H1 (cell line): ENCODE measurements around the gene PTH2R. TPM values are rescaled to one million over a fixed set of nuclear protein-coding genes. Genes with fewer than 3 reads are reported as not detected.

Source experiments
- CTCF ChIA-PET: fragments of 300-600 bp; sonication (Branson Sonifier 250); formaldehyde crosslinking; loops from one replicate; lab custom pipeline; 2021; ENCODE audit not compliant: partially characterized antibody; lab: Charles Lee
- POLR2A ChIA-PET: fragments of 300-600 bp; sonication (Branson Sonifier 250); formaldehyde crosslinking; loops from one replicate; lab custom pipeline; 2021; ENCODE audit warnings: inconsistent platforms; ENCODE audit not compliant: partially characterized antibody; lab: Charles Lee
- DNase-seq, 2 experiments: peaks; one replicate each; pipeline versions ENCODE4 v3.0.0 to v3.0.0-alpha.2; 2010 to 2022; ENCODE audit warnings: low spot score in 2 of 2, low read depth in 1 of 2, mixed read lengths in 1 of 2
- FAIRE-seq: peaks from 2 replicates; lab custom pipeline; 2011; peaks lifted over from hg19 to GRCh38; lab: Jason Lieb, UNC
- H2AFZ ChIP-seq: 2 replicates; pipeline ENCODE4 v1.8.1; 2012; ENCODE audit warnings: low read length, inconsistent platforms
- H2AK5ac ChIP-seq: 2 replicates; pipeline ENCODE4 v1.6.1; 2013; ENCODE audit warnings: low read depth, low read length
- H2BK120ac ChIP-seq: replicated peaks from 2 replicates; pipeline ENCODE3; 2013; ENCODE audit warnings: low read depth, low read length, inconsistent platforms
- H2BK12ac ChIP-seq: 2 replicates; pipeline ENCODE4 v1.6.1; 2013; ENCODE audit warnings: low read depth, low read length
- H2BK15ac ChIP-seq: 2 replicates; pipeline ENCODE4 v1.6.1; 2013; ENCODE audit warnings: low read length
- H2BK20ac ChIP-seq: 2 replicates; pipeline ENCODE4 v1.6.1; 2013; ENCODE audit warnings: low read length
- H2BK5ac ChIP-seq: 2 replicates; pipeline ENCODE4 v1.6.1; 2013; ENCODE audit warnings: low read depth, low read length
- H3K14ac ChIP-seq: 2 replicates; pipeline ENCODE4 v1.6.1; 2013; ENCODE audit warnings: inconsistent platforms; ENCODE audit not compliant: insufficient read length
- H3K18ac ChIP-seq: 2 replicates; pipeline ENCODE4 v1.6.1; 2013; ENCODE audit warnings: low read length; ENCODE audit errors: extremely low read depth
- H3K23ac ChIP-seq: 2 replicates; pipeline ENCODE4 v1.6.1; 2013; ENCODE audit warnings: inconsistent platforms; ENCODE audit not compliant: insufficient read length
- H3K23me2 ChIP-seq: 2 replicates; pipeline ENCODE4 v1.6.1; 2013; ENCODE audit warnings: low read depth, low read length
- H3K27ac ChIP-seq: 2 replicates; pipeline ENCODE4 v1.6.1; 2011; ENCODE audit warnings: low read depth, low read length, inconsistent platforms
- H3K27me3 ChIP-seq, 4 experiments: replicated peaks in 1 of 4; 1 replicate in 1 of 4; 2 replicates in 3 of 4; pipeline versions ENCODE4 v1.6.1 to v1.8.1; 2011 to 2013; ENCODE audit warnings: low read length in 3 of 4, mild to moderate bottlenecking in 3 of 4, inconsistent platforms in 2 of 4, mixed read lengths in 2 of 4, moderate library complexity in 1 of 4; ENCODE audit not compliant: control insufficient read depth in 3 of 4, insufficient read depth in 3 of 4; ENCODE audit errors: extremely low read depth in 1 of 4
- H3K36me3 ChIP-seq, 4 experiments: 2 replicates each; pipeline versions ENCODE4 v1.6.1 to v1.8.1; 2011 to 2013; ENCODE audit warnings: mild to moderate bottlenecking in 4 of 4, low read length in 3 of 4, moderate library complexity in 2 of 4, control low read depth in 1 of 4, inconsistent platforms in 1 of 4; ENCODE audit not compliant: insufficient read depth in 4 of 4, control insufficient read depth in 2 of 4
- H3K4ac ChIP-seq: replicated peaks from 2 replicates; pipeline ENCODE3; 2013; ENCODE audit warnings: low read length, low read depth, mixed read lengths, inconsistent platforms; ENCODE audit not compliant: insufficient read length
- H3K4me1 ChIP-seq, 4 experiments: replicated peaks in 1 of 4; 1 replicate in 1 of 4; 2 replicates in 3 of 4; pipeline versions ENCODE4 v1.6.1 to v1.8.1; 2011 to 2013; ENCODE audit warnings: low read length in 3 of 4, inconsistent platforms in 2 of 4, mixed read lengths in 1 of 4; ENCODE audit not compliant: insufficient read depth in 4 of 4, control insufficient read depth in 3 of 4
- H3K4me2 ChIP-seq, 2 experiments: 2 replicates each; pipeline versions ENCODE4 v1.6.1 to v1.8.1; 2011 to 2013; ENCODE audit warnings: low read depth in 2 of 2, low read length in 2 of 2, control low read depth in 1 of 2, inconsistent platforms in 1 of 2, mild to moderate bottlenecking in 1 of 2; ENCODE audit not compliant: insufficient read depth in 1 of 2
- H3K4me3 ChIP-seq, 4 experiments: fragments of 200-600, 300-600 bp in 1 of 4; sonication (generic), shearing (Covaris generic), sonication (Bioruptor Twin) in 1 of 4; 2 replicates each; pipeline versions ENCODE4 v1.5.1 to v1.8.1; 2011 to 2016; ENCODE audit warnings: low read length in 4 of 4, low read depth in 3 of 4, control low read depth in 2 of 4, inconsistent platforms in 2 of 4, mild to moderate bottlenecking in 2 of 4, mixed read lengths in 1 of 4, moderate library complexity in 1 of 4; ENCODE audit not compliant: insufficient read depth in 2 of 4; ENCODE audit errors: extremely low read depth in 1 of 4
- H3K56ac ChIP-seq: replicated peaks from 2 replicates; pipeline ENCODE3; 2013; ENCODE audit warnings: low read depth, mild to moderate bottlenecking, mixed read lengths, low read length, inconsistent platforms; ENCODE audit not compliant: insufficient read length
- H3K79me1 ChIP-seq: 2 replicates; pipeline ENCODE4 v1.6.1; 2013; ENCODE audit warnings: low read depth, low read length, control low read depth
- H3K79me2 ChIP-seq, 2 experiments: 2 replicates each; pipeline versions ENCODE4 v1.6.1 to v1.8.1; 2012 to 2013; ENCODE audit warnings: low read length in 2 of 2, mild to moderate bottlenecking in 2 of 2, inconsistent platforms in 1 of 2; ENCODE audit not compliant: insufficient read depth in 2 of 2, control insufficient read depth in 1 of 2
- H3K9ac ChIP-seq, 4 experiments: replicated peaks in 1 of 4; 1 replicate in 1 of 4; 2 replicates in 3 of 4; pipeline versions ENCODE4 v1.6.1 to v1.8.1; 2011 to 2013; ENCODE audit warnings: low read depth in 3 of 4, low read length in 3 of 4, control low read depth in 2 of 4, mild to moderate bottlenecking in 2 of 4, moderate library complexity in 2 of 4, inconsistent platforms in 1 of 4; ENCODE audit errors: extremely low read depth in 1 of 4
- H3K9me3 ChIP-seq, 2 experiments: 2 replicates each; pipeline versions ENCODE4 v1.6.1 to v1.8.1; 2012 to 2013; ENCODE audit warnings: mild to moderate bottlenecking in 2 of 2, moderate library complexity in 2 of 2, control low read depth in 1 of 2, inconsistent platforms in 1 of 2, low read depth in 1 of 2, low read length in 1 of 2, mixed read lengths in 1 of 2; ENCODE audit not compliant: insufficient read depth in 2 of 2
- H4K20me1 ChIP-seq, 2 experiments: replicated peaks in 1 of 2; 2 replicates each; pipeline versions ENCODE3 to v1.8.1; 2011 to 2013; ENCODE audit warnings: inconsistent platforms in 2 of 2, low read length in 2 of 2, mild to moderate bottlenecking in 1 of 2; ENCODE audit not compliant: insufficient read depth in 2 of 2, control insufficient read depth in 1 of 2
- H4K5ac ChIP-seq: 2 replicates; pipeline ENCODE4 v1.6.1; 2013; ENCODE audit warnings: low read length, low read depth, mixed read lengths, inconsistent platforms; ENCODE audit not compliant: insufficient read length
- H4K8ac ChIP-seq: 2 replicates; pipeline ENCODE4 v1.8.0; 2013; ENCODE audit warnings: mild to moderate bottlenecking, moderate library complexity, low read length, inconsistent platforms; ENCODE audit not compliant: insufficient read depth; ENCODE audit errors: extremely low read depth
- H4K91ac ChIP-seq: replicated peaks from 2 replicates; pipeline ENCODE3; 2013; ENCODE audit warnings: low read length, mixed read lengths, inconsistent platforms; ENCODE audit not compliant: insufficient read length
- POU5F1 ChIP-seq: IDR thresholded peaks from 2 replicates; pipeline ENCODE4 v1.6.1; 2011; ENCODE audit warnings: low read depth, mild to moderate bottlenecking, low read length, moderate library complexity
- RBBP5 ChIP-seq: IDR thresholded peaks from 2 replicates; pipeline ENCODE4 v1.7.1; 2012; ENCODE audit warnings: low read depth, mild to moderate bottlenecking, inconsistent platforms, low read length, moderate library complexity, borderline replicate concordance
- TBP ChIP-seq: IDR thresholded peaks from 2 replicates; pipeline ENCODE4 v1.6.1; 2011; ENCODE audit warnings: low read depth, low read length, improper control_type of control experiment
- WGBS, 2 experiments: shearing (Covaris generic) in 1 of 2; methylation state at CpG; one replicate each; pipeline versions ENCODE4 v1.1.6 to v1.1.7; 2013 to 2015; ENCODE audit warnings: low lambda C conversion rate in 2 of 2, mixed read lengths in 2 of 2, inconsistent platforms in 1 of 2, low coverage in 1 of 2, missing lambda C conversion rate in 1 of 2; ENCODE audit not compliant: insufficient replicate concordance in 2 of 2, insufficient coverage in 1 of 2, insufficient read length in 1 of 2; ENCODE audit errors: extremely low coverage in 1 of 2, missing lambda C conversion rate in 1 of 2; 5-methylcytosine and 5-hydroxymethylcytosine counted together
- polyA plus RNA-seq, 7 experiments: library from polyadenylated mRNA; depleted of rRNA in 3 of 7; stranded (reverse) in 5 of 7; unstranded in 2 of 7; fragments of >200 nt in 5 of 7; fragments of 200-250 nt in 2 of 7; gene quantifications; 1 replicate in 5 of 7; 2 replicates in 1 of 7; 4 replicates in 1 of 7; pipeline versions ENCODE4 v1.2.1 to v1.2.3, GENCODE V29; 2011 to 2013; ENCODE audit warnings: missing spikeins in 2 of 7, mixed read lengths in 2 of 7
- total RNA-seq: library from RNA; stranded (reverse); fragmentation: NEBNext Ultra II Directional; extraction: Animal tissue kit (Norgen Biotek cat#: 25700); gene quantifications from 2 replicates; pipeline ENCODE4 v1.2.1, GENCODE V29; 2021

PTH2R gene
- total and polyA plus RNA-seq, 2 of the 8 experiments (the other 6 are each of a cell fraction or from before 2014, with no cell fraction given): 0.19 to 0.38 TPM

DNA sequence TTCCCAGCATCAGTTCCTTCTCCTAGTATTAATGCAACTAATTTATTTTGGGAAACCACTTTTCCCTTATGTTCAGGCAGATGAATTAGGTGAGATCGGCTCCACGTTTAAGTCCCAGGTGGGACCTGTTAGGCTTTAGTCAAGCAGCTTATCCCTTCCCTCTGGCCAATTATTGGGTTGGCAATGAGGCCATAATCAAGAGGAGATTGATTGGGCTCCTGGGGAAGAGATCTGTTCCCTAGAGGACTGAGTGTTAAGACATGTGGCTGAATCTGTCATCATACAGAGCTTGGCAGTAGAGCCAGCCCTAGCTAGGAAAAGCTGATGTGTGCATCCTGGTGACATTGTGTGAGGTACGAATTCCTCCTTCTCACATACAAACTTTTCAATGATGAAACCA, 104.4 kb downstream of the PTH2R start:
- CTCF ChIA-PET: no interaction called here
- H2BK5ac ChIP-seq: no peak overlapping the region
- H2BK20ac ChIP-seq: no peak overlapping the region
- H3K23ac ChIP-seq: no peak overlapping the region
- H4K5ac ChIP-seq: no peak overlapping the region
- H3K9ac ChIP-seq: no peak overlapping the region
- POLR2A ChIA-PET: no interaction called here
- H4K20me1 ChIP-seq: no peaks in the 10 kb centered on the region
- H3K4ac ChIP-seq: no peak overlapping the region
- H3K4me3 ChIP-seq: no peak overlapping the region
- H2AFZ ChIP-seq: no peak overlapping the region
- H3K56ac ChIP-seq: no peak overlapping the region
- H2AK5ac ChIP-seq: no peak overlapping the region
- no peak overlapping the region for H3K27ac ChIP-seq
- H4K8ac ChIP-seq: no peak overlapping the region
- H2BK15ac ChIP-seq: no peak overlapping the region
- H3K9me3 ChIP-seq: peaks cover 11 to 12% of the 10 kb centered on the region in 2 experiments
- H3K79me1 ChIP-seq: no peaks in the 10 kb centered on the region
- H3K79me2 ChIP-seq: no peaks in the 10 kb centered on the region
- no peaks in the 10 kb centered on the region for H3K27me3 ChIP-seq
- FAIRE-seq: no peak
- no peaks in the 10 kb centered on the region for H3K23me2 ChIP-seq
- no peak for DNase-seq
- no peak overlapping the region for H3K18ac ChIP-seq
- no peak overlapping the region for H3K14ac ChIP-seq
- no peak overlapping the region for H2BK12ac ChIP-seq
- no peaks in the 10 kb centered on the region for H3K4me1 ChIP-seq
- H3K36me3 ChIP-seq: no peaks in the 10 kb centered on the region; a peak in 1 of 8 replicates
- no peak overlapping the region for H4K91ac ChIP-seq
- H2BK120ac ChIP-seq: no peak overlapping the region
- 98% methylated on average over 3 of the region's 3 CpGs; no CpG with 5 or more reads in 1 of the 2 experiments for WGBS, 2 experiments
- H3K4me2 ChIP-seq: no peak overlapping the region
- TF ChIP-seq POU5F1 (no peak), RBBP5 (no peak), TBP (no peak)
